GM19467 (cell line): Measurements from ENCODE around the gene SLC25A31.

Source experiments
- ATAC-seq: cut with Tn5 transposase; IDR thresholded peaks from one replicate; pipeline ENCODE4 v1.9.1; 2021; ENCODE audit warnings: mild to moderate bottlenecking, moderate library complexity; ENCODE audit not compliant: unreplicated experiment

SLC25A31 gene

DNA sequence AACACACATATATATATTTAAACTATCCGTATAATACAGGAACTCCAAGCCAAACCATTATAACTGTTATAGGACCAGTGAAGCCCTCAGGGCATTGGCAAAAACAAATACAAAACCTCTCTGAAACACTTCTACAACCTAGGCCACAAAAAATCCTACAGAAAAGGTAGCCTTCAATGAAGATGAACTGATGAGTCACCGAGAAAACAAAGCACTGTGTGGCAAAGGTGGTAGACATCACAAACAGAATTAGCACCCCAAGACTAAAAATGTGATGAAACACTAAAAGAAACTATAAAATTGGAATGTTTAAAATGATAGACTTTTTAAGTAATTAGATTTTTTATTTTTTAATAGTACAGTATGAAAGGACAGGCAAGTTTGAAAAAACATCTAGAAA is 46.4 kb downstream of the SLC25A31 start:
- ATAC-seq: no peak

DNA sequence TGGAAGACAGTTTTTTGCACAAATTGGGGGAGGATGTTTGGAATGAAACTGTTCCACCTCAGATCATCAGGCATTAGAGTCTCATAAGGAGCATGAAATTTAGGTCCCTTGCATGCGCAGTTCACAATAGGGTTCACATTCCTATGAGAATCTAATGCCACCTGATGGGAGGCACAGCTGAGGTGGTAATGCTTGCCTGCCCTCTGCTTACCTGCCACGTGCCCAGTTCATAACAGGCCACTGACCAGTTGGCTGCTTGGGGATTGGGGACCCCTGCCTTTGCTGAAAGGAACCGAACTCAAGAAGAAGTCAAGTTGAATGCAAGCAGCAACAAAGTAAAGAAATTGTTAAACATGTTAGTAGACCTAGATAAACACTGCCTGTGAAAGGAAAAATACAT is 47.3 kb downstream of the SLC25A31 start:
- ATAC-seq: no peak

DNA sequence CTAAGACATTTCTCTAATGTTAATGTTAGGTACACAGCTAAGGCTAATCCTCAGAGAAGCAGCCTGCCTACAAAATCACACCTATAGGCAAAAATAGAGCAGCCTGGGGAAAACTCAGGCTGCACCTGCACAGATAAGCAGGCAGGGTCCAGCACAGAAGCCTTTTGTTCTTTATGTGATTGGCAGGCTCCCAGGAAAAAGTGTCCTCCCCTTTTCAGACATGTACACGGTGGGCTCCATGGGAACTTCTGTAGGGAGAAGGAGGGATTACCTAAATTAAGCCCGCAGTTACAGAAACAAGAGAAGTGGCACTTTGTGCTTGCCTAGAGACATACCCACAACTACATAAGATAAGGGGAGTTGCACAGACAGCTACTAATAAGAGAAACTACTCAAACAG is 47.9 kb downstream of the SLC25A31 start:
- ATAC-seq: no peak

DNA sequence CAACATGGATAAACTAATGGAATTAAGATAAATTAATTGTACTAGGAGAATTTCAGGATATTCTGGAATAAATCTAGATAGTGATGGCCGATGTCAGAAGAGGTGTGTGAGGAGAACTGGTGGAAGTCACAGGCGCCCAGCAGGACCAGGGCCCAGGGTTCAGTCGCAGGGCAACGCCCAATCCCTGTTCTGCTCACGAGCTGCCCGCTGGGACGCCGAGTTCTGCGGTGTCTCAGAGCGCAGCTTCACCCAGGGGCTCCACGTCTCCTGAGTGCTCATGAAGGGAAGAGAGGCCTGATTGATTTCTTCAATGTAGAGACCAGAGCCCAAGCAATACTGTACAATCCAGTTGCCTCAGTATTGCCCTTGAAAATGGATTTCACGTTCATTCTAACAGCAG is 50.4 kb downstream of the SLC25A31 start:
- no peak for ATAC-seq

DNA sequence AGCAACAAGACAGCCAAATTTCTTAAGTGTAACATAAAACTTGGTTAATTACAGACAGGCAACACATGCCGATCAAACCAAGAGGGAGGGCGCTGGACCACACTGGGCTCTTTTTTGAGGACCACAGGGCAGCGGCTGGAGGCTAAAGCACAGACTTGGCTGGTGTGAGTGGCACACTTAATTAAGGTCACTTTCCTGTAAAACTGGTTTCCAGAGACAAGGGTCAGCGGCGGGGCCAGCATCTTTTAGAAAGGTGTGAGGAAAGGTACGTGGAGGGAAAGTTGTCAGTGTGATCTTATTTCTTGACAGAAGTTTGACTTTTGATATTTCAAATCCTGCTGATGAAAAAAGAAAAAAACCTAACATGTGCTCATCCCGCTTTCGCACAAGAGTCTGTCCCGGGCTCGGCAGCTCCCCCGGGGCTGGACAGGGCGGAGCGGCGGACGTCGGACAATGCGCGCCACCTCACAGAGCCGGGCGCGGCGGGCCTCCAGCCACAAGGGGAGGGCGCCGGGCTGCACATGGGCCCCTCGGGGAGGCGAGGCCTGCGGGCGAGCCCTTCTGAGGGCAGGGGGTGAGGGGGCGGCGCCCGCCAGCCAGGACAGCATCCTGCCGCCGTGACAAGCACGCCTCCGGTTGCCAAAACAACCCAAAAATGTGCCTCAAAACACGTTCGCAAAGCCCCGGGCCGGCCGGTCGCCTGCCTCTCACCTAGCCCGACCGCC is 51.3 kb downstream of the SLC25A31 start:
- ATAC-seq: peak; percentile 35

DNA sequence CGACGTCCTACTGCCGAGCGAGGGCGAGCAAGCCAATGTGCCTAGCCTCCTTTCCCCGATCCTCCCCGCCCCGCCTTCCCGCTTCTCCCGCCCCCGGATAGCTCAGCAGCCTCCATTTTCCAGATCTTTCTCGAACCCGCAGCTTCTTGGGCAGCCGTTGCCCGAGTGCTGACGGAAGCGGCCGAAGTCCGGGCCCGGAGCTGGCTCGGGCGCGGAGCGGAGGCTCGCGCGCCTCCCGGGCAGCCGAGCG is 51.8 kb downstream of the SLC25A31 start:
- ATAC-seq: peak; percentile 79

DNA sequence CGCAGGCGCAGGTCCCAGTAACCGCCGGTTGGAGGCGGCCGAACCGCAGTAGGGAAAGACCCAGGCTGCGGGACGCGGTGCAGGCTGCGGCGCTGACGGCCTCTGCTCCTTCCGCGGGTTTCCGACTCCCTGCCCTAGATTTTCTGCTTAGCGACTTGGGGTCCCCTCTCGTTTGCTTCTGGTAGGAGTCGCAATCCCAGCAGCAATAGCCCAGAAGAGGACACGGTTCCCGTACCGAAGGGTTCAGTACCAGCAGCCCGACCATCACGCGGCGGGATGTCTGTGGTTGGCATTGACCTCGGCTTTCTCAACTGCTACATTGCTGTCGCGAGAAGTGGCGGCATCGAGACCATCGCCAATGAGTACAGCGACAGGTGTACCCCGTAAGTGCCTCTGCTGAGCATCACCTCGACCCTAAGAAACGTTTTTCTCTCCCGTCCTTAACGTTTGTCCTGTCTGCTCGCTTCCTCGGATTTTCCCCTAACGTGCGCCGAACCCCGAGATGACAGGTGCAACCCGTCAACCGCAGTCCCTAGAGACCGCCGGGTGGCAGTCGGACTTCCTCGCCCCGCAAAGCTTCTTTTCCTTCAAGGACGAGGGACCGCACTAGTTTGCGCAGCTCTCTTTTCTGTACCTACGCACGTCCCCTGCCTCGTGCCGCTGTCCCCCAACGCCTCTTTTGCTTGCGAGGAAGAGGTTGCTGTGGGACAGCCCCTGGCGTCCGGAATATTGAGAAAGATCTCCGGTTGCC is 52.2 kb downstream of the SLC25A31 start, which contains the start of gene HSPA4L:
Gene HSPA4L, plus strand, starts transcription at position 48 of the 751 bp plus-strand sequence. Its CDS starts 229 bp downstream, at position 277.
- ATAC-seq: peak; percentile 40

DNA sequence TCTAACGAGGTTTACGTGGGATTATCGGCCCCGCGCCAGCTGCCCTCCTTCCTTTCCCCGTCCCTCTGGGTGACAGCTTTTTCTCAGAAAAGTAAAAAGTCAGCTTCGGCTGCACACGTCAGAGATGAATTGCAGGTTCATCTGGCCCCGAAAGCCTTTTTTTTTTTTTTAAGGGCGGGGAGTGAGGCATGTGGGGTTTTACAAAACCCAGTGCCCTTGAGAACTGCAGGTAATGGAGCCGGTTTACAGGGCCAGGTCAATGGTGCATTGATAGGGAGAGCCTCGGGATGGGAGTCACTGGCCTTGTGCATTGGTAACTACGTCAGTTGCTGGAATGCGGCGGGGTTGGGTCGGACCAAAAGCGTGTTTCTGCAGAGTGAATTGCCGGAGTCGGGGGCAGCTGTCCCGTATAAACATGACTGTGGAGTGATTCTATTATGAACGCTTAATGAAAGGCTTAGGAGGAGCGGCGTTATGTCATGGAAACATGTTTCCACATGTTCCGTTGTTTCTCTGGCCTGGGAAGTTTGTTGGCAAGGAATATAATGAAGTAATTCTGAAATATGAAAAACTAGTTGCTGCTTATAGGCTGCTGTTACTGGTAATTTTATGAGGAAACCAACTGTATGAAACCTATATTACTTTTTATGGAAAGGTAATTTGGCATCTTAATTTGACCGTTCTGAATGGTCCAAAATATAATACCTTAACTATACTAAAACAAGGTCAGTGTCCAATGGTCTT is 53.0 kb downstream of the SLC25A31 start:
- ATAC-seq: no peak

DNA sequence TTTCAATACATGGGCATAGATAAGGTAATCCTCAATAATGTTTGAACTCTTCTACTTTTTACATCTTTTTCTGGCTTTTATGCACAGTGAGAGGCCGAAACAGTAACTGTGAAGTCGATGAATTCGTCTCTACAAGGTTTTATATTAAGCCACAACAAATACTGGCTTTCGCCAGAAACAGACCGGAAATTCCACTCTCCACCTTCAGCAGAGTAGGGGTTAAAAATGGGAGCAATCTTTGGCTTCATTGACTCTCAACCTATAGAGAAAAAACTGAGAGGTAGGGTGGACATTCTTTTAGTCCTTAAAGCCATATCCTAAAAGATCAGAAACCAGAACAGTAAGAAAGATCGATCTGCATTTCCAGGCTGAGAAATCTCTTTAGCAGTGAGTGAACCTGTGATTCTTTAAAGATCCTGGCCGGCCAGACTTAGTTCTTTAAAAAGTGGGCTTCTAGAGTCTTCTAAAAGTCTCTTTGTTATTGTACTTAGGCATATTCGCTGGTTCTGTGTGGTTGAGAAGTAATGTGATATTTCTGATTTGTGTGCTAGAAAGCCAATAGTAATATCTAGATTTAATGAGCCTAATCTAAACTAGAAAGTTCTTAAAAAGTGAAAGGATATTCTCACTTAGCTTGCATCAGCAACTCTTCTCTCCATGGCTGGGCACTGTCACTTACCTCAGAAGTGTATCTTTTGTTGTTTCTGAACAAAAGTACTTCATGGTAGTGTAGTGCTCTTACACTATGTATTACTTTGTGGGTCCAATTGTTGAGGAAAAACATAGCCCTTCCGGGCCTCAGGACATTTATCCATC is 54.0 kb downstream of the SLC25A31 start:
- ATAC-seq: no peak

DNA sequence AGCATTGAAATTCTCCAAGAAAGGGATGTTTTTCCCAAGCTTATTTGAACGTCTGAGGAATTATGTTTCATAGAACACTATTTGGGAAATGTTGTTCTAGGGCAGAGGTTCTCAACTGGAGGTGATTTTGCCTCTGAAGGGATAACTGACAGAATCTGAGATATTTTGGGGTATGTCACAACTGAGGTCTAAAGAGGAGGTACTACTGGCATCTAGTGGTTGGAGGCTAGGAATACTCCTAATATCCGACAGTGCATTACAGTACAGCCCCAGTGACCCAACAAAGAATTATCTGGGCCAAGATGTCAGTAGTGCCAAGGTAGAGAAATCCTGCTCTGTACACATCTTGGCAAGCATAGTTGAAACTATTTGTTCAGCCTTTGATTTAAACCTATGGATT is 58.3 kb downstream of the SLC25A31 start:
- peak; percentile 78 for ATAC-seq

DNA sequence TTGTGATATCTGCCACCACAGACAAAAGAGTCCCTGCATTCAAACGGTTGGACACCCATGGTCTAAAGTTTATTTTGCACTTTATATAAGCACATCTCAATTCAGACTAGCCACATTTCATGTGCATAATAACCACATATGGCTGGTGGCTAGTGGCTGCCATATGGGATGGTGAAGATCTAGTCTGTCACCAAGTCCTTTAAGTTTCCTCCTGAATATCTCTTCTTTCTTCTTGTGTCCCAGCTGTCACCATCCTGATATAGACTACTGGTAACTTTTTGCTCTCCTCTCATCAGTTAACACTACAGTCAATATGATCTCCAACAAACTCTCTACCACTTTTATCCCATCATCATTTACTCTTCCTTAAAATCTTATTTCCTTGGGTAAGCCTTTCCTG is 61.2 kb downstream of the SLC25A31 start:
- no peak for ATAC-seq

DNA sequence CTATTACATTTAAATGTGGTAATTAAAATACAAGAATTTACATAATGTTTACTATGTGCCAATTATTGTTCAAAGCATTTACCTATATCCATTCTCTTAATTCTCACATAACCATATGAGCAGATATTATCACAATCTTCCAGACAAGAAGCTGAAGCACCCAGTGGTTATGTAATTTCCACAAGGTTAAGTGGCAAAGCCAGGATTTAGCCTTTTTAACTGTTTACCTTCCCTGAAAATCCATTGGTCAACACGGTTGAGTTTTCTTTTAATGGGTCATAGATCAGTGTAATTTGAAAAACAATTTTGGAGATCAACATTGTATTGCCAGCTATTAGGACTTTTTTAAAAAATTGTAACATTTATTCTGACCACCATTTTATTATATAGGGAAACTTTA is 63.3 kb downstream of the SLC25A31 start:
- no peak for ATAC-seq

DNA sequence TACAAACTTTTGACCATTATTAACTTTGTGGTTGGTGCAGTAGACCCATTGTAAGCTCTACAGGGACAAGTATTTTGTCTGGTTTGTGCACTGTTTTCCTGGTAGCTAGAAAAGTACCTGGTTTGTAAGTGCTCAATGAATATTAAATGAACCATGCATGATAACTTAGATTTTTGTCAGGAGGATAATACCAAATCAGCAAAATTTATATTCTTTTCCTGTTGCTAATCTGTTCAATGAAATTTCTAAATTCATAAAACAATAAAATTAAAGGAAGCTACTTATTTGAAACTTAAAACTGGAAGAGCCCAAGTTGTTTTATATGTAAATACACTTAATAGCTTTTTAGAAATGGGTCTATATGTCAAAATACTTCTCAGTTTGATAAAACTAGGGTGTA is 69.5 kb downstream of the SLC25A31 start:
- no peak for ATAC-seq

DNA sequence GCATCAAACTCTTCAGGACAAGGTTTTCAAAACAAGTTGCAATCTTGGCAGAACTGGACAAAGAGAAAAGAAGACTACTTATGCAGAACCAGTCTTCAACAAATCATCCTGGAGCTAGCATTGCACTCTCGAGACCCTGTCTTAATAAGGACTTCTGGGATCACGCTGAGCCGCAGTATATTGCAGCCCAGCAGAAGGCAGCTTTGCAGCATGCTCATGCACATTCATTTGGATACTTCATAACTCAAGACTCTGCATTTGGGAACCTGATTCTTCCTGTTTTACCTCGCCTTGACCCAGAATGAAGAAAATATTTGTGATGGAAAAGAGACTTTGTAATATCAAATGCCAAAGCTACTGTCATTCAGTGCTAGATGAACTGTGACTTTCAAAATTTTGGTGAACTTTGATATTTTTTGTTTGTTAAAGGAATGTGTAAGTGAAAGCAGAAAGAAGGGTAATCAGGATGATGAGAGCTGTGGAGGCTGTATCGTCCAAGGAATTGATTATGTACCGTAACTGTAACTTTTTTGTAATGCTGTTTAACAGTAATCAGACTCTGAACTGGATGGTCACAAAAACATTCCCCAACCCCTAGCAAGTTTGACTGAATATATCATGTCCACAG is 79.1 kb downstream of the SLC25A31 start:
- ATAC-seq: no peak

DNA sequence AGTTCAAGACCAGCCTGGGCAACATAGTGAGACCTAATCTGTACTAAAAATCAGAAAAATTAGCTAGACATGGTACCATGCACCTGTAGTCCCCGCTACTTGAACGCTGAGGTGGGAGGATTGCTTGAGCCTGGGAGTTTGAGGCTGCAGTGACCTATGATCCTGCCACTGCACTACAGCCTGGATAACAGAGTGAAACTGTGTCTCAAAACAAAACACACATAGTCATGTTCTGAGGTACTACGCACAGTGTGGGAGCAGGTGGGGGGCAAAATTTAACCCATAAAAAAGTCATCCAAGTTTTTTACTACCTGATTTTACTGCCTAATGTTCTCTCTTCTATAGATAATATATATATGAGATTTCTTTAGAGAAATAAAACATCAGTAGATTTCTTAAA is 80.4 kb downstream of the SLC25A31 start:
- ATAC-seq: no peak

DNA sequence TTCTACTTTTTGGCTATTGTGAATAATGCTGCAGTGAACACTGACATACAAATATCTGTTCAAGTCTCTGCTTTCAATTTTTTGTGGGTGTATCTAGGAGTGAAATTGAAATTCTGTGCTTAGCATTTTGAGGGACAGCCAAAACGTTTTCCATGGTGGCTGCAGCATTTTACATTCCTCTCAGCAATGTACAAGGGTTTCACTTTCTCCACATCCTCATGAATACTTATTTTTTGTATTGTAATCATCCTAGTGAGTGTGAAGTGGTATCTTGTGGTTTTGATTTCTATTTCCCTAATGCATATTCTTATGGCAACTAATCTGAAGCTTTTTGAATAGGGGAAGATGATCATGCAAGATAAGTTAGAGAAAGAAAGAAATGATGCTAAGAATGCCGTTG is 92.2 kb downstream of the SLC25A31 start:
- no peak for ATAC-seq
